ENCODE measurements around the gene CCDC81.
"Not testable (repeated sequence)": the region's sequence is repeated elsewhere in the genome, so short reads cannot be mapped to it uniquely, and the experiment has no call there.

The CCDC81 gene

DNA sequence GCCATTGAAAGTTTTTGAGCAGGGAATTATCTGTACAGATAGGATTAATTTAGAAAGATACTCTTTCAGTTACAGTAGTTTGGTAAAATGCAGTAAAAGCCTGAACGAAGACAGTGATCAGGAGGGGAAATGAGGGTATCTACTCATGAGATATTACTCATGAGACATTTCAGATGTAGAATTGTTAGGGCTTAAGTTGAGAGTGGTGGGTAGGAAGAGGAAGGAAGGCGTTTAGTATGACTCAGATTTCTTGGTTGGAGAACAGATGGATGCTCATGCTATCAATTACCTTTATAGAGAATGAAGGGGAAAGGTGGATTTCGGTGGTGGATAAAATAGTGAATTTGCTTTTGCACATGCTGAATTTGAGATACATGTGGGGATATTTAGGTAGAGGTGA is 15.8 kb downstream of the CCDC81 start:
- no peak for DNase-seq

DNA sequence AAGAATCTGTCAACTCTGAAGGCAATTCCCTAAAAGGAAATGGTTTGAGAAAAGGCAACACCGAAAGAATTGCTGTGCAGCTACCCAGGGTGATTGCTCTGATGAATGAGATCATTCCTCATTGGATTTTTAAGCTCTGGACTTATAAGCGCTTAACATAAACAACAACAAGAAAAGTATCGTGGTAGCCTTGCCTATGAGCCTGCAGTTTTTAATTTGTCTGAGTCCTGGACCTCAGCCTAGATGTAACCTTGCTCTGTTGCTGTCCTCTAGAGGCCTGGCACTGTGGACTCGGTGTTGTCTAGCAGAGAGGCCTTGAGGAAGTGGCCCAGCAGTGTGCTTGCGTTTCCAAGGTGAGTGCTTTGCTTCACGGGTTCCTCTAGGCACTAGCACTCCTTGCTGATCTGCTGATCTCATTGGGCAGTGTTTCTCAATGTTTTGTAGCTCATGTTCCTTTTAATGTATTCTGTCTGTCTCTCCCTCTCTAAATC is 20.4 kb downstream of the CCDC81 start:
- no peak for DNase-seq

DNA sequence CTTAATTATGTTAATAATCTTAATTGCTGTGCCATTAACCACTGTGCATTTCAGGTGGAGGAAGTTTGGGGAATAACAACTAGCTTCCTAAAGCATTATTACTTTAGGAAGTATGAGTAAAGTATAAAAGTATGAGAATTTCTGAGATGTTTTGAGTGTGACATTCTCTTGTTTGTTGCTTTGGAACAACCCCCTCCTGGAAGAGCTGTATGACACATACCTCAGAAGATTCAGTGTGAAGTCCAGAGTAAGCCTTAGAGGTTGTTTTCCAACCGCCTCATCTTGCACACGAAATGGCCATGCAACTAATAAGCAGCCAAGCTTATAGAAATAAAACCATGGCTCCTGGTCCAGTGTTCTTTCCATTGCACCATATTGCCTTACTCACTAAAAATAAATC is 21.7 kb downstream of the CCDC81 start:
- no peak for DNase-seq

GRCh38 chr11:86397351-86397750 is 22.7 kb downstream of the CCDC81 start:
- DNase-seq, result no peak

DNA sequence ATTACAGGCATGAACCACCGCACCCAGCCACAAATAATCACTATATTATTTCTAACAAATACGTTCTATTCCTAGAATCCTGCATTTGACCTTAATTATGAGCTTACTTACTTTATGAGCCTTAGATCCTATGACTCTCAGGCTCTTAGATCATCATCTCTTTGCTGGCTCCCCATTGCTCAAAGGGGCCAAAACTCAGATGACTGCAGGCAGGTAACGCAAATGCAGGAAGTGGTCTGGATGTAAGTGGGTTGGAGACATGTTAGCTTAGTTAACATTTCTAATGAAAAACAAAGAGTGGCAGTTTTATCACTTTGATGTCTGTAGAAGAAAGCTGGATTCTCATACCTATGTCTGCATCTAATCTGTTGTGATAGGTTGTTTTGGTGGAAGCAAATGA is 23.4 kb downstream of the CCDC81 start:
- no peak for DNase-seq

GRCh38 chr11:86403458-86403857 is 28.8 kb downstream of the CCDC81 start:
- no peak for DNase-seq

GRCh38 chr11:86408845-86409244 is 34.2 kb downstream of the CCDC81 start:
- no peak for DNase-seq

- no peak for DNase-seq
Measured at GRCh38 chr11:86414032-86414431, 39.3 kb downstream of the CCDC81 start.

- DNase-seq, result no peak
Measured at GRCh38 chr11:86415026-86415425, 40.3 kb downstream of the CCDC81 start.

GRCh38 chr11:86416494-86416893 is 41.8 kb downstream of the CCDC81 start:
- DNase-seq, result no peak

DNA sequence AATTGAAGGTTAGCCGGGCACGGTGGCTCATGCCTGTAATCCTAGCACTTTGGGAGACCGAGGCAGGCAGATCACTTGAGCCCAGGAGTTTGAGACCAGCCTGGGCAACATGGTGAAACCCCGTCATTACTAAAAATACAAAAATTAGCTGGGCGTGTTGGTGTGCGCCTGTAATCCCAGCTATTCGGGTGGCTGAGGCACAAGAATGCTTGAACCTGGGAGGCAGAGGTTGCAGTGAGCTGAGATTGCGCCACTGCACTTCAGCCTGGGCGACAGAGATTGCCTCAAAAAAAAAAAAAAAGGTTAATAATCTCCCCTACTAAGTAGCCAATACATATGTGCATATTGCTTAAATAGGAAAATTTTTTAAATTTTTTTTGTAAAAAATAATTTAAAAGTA is 42.3 kb downstream of the CCDC81 start:
- DNase-seq, result not testable (repeated sequence)

DNA sequence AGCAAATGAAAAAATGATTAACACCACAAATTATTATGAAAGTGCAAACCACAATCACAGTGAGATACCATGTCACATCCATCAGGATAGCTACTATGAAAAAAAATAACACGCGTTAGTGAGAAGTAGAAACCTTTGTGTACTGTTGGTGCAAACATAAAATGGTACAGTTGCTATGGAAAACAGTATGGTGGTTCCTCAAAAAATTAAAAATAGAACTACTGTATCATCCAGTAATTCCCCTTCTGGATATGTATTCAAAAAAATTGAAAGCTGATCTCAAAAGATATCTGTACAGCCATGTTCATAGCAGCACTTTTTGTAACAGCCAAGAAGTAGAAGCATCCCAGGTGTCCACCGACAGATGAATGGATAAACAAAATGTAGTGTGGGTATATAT is 43.4 kb downstream of the CCDC81 start:
- DNase-seq, result no peak

GRCh38 chr11:86418513-86418912 is 43.8 kb downstream of the CCDC81 start:
- no peak for DNase-seq

GRCh38 chr11:86418917-86419316 is 44.2 kb downstream of the CCDC81 start:
- no peak for DNase-seq

DNA sequence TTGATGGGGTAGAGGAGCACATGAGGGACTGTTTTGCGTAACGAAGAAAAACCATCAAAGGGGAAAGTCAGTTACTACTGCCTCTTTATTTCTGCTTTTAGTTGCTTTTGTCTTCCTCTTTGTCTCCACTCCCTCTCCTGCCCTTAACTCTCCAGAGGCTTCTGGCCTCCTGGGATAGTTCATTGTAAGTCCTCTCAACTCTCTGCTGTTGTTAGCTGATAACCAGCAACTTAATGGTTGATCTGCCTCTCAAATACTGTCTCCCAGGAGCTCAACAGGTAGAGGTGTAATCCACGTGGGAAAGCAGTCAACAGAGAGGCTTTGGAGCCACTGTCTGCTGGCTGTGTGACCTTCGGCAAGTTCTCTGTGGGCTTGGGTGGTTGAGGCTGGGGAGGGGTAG is 47.3 kb downstream of the CCDC81 start:
- no peak for DNase-seq

GRCh38 chr11:86422371-86422770 is 47.7 kb downstream of the CCDC81 start:
- no peak for DNase-seq

- DNase-seq, result not testable (repeated sequence)
Measured at GRCh38 chr11:86423488-86423887, 48.8 kb downstream of the CCDC81 start.

DNA sequence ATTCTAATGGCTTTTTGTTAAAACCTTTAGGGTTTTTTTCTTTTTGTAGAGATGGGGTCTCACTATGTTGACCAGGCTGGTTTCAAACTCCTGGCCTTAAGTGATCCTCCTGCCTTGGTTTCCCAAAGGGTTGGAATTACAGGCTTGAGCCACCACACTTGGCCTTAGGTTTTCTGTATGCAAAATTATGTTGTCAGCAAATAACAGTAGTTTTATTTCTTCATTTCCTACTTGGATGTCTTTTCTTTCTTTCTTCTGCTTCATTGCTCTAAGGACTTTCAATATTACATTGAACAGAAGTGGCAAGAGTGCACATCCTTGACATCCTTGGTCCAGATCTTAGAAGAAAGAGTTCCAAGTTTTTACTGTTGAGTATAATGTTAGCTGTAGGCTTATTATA is 52.8 kb downstream of the CCDC81 start:
- no peak for DNase-seq

GRCh38 chr11:86431258-86431657 is 56.6 kb downstream of the CCDC81 start:
- no peak for DNase-seq

- DNase-seq, result not testable (repeated sequence)
Measured at GRCh38 chr11:86433361-86434095, 58.8 kb downstream of the CCDC81 start.

- DNase-seq, result no peak
Measured at GRCh38 chr11:86435711-86436110, 61.0 kb downstream of the CCDC81 start.

DNA sequence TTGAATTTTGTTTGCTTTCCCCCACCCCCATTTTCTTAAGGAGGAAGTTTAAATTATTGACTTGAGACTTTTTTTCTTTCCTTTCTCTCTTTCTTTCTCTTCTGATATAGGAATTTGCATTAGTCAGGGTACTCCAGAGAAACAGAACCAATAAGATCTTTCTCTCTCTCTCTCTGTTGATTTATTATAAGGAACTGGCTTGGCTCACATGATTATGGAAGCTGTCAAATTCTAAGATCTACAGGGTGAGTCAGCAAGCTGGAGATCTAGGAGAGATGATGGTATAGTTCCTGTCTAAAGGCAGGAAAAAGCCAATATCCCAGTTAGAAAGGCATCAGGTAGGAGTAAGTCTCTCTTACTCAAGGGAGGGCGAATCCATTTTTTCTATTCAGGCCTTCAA is 64.0 kb downstream of the CCDC81 start:
- no peak for DNase-seq

GRCh38 chr11:86440305-86440716 is 65.6 kb downstream of the CCDC81 start:
- DNase-seq, result no peak

GRCh38 chr11:86440843-86441242 is 66.2 kb downstream of the CCDC81 start:
- DNase-seq, result no peak

DNA sequence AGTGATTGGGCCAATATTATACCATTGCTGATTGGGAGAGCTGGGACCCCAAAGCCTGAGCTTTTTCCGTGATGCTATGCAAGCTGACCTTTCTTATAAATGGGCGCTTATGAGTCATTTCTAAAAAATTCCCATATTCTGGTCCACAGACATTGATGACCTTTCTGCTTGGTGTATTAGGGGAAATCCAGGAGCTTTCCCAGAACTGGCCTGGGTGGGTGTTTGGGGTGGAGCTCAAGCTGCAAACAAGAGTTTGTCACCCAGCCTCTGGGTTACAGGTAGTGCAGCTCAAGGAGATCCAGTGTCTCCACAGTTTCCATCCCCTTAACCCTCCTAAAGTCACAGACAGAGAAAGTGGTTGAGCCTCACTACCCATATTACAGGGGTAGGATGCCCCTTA is 67.7 kb downstream of the CCDC81 start:
- DNase-seq, result no peak
